ENCODE measurements around the gene CCSAP.

CCSAP gene

DNA sequence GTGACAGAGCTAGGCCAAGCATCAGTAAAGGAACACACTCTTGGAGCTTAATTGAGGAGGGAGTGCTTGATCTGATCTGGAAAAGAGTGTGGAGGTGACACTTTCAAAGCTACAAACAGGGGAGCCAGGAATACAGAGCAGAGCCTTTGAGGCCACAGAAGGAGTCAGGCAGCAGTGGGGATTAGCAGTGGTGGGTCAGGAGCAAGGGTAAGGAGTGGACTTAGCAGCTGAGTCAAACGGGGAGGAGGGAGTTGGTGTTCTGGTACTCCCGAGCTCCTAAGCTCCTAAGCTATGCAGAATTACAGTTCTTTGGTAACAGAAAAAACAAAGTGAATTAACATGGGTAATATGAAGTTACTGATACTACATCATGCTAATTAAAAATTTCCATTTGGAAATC, 57.4 kb downstream of the CCSAP start:
- DNase-seq, result no peak

GRCh38 chr1:229284887-229285286, 58.0 kb downstream of the CCSAP start:
- no peak for DNase-seq

- no peak for DNase-seq
Measured at GRCh38 chr1:229283183-229283611, 59.6 kb downstream of the CCSAP start.

DNA sequence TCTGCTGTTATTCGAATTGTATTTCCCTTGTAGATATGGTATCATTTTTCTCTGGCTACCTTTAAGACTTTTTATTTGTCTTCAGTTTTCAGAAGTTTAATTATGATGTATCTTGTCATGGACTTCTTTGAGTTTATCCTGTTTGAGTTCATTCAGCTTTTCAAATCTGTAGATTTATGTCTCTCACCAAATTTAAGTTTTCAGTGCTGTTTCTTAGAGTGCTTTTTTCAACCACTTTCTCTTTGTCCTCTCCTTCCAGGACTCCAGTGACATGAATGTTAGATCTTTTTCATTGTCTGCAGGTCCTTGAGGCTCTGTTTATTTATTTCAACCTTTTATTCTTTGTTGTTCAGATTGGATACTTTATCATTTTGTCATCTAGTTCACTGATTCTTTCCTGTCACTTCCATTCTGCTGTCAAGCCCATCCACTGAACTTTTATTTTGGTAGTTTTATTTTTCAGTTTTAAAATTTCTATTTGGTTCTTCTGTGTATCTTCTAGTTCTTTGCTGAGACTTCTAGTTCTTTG, 60.5 kb downstream of the CCSAP start:
- DNase-seq, result no peak

GRCh38 chr1:229281339-229281926, 61.4 kb downstream of the CCSAP start:
- DNase-seq, result no peak

- no peak for DNase-seq
Measured at GRCh38 chr1:229280921-229281320, 61.9 kb downstream of the CCSAP start.

GRCh38 chr1:229280037-229280828, 62.6 kb downstream of the CCSAP start:
- DNase-seq, result no peak

DNA sequence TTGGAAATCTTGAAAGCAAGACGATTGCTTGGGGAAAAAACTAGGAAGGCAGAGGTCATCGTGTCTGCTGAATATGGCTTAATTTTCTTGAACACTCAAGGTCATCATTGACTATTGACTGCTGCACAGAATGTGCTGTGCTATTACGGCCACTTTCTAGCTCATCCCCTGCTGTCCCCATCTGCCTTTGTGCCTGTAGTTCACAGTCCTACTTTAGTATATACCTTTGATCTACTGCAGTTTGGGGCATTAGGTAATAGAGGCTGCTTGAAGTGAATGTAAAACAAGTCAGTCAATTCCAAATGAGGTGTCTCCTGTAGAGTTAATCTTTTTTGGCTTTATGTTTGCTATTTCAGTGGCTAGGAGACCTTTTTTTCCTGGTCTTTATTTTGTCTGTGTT, 63.6 kb downstream of the CCSAP start:
- no peak for DNase-seq

GRCh38 chr1:229278120-229278741, 64.6 kb downstream of the CCSAP start:
- DNase-seq, result no peak

- DNase-seq, result no peak
Measured at GRCh38 chr1:229275005-229275404, 67.8 kb downstream of the CCSAP start.

GRCh38 chr1:229273507-229274232, 69.2 kb downstream of the CCSAP start:
- no peak for DNase-seq

DNA sequence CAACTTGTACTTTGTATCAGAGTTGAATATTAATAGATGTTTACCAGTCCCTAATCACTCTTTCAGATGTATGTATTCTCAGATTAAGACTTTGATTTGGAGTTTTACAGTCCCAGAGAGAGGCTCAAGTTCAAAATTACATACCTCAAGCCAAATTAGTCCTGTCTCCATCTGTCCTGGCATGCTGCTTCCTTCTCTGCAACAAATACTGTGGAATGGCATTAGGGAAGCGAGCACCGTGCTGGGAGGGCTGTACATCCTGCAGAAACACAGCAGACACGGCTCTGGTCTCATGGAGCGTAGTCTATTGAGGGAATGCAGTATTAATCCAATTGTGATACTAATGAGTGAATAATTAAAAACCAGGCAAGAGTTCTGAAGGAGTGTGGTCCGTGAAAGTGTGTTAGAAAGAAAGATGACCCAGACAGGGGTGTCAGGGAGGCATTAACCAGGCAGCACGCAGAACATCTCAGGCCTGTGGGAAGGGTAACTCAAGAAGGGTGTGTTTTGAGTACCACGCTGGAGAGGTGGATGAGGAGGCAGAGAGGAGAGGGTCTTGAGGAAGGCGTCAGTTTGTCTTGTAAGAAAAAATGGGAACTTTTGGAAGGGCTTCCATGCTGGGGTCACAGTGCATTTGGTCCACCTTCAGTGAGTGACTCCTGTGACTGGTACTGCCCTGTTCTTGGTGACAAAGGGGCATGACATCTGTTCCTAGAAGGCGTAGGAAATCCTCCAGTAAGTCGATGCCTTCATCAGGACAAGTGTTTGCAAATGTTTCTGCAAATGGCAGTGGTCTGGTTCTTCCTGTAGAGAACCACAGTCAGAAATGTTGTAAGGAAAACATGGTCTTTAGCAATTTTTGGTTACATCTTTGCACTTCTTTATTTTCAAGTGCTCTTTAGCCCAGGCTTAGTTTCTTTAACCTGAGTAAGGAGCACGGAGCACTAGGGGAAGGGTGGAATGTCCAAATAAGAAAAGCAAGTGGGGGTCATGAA, 70.4 kb downstream of the CCSAP start:
- no peak for DNase-seq

DNA sequence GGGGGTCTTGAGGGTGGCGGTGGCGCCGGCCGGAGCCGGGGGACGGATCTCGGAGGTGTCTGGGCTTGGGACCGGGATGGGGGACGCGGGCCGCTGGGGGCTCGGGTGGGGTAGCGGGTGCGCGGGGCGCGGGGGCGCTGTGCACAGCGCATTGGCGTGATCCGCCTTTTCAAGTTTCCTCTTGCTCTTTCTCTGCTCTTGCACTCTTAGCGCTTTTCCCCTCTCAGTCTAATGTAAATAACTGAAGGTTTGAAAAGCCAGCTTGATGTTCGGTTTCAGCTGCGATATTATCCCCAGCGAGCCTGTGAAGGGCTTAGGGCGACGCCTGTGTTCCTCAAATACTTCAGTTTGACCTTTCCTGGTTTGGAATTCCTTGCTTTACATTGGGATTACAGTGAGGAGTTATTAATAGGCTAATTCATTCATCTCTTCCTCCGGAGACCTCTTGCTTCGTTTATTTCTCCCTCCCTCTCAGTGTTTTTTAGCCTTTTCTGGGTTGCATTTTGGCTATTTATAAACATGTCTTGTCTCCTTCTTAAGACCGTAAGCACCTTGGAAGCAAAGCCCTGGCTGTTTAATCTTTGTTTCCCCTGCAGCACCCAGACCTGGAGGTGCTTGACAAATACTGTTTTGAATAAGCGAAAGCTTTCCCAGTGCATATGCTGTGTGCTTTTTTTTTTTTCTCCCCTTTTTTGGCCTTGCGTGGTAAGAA, 71.2 kb downstream of the CCSAP start:
- DNase-seq, result no peak
